Measurements from ENCODE around the gene PARM1.

PARM1 gene, protein sequence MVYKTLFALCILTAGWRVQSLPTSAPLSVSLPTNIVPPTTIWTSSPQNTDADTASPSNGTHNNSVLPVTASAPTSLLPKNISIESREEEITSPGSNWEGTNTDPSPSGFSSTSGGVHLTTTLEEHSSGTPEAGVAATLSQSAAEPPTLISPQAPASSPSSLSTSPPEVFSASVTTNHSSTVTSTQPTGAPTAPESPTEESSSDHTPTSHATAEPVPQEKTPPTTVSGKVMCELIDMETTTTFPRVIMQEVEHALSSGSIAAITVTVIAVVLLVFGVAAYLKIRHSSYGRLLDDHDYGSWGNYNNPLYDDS

DNA sequence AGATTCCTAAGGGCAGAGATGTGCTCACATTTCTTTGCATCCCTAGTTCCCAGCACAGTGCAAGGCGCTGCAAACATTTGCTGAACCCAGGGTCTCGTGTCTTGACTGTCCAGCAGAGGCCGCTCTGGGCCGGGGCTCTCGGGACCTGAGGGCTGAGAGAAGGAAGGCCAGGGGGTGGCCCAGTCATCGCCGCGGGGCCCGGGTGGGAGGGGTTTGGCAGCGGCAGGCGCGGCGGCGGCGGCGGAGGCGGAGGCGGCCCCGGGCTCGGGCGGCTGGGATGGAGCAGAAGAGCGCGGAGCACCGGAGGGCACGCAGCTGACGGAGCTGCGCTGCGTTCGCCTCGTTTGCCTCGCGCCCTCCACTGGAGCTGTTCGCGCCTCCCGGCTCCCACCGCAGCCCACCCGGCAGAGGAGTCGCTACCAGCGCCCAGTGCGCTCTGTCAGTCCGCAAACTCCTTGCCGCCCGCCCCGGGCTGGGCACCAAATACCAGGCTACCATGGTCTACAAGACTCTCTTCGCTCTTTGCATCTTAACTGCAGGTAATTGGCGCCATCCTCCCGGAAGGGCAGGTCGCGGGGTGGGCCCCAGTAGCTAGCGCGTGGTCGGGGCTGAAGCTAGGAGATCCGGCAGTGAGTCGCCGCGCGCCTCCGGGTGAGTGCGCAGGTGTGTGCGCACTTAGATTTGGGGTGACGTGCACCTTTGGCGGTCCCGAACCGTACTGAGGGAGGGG is at the start of gene PARM1:
TSS of gene PARM1 (plus strand) at position 285 of the 730 bp plus-strand sequence. CDS start at position 497, 212 bp downstream.
- peak; percentile 85 for DNase-seq (ENCODE audit: low spot score)
- in situ Hi-C loops (cut with MboI; ENCODE audit: low pct_unique_long_range_greater_than_20kb, low sequenced_read_pairs, unreplicated experiment), result no loop called here

GRCh38 chr4:74884266-74884665 is 48.6 kb upstream of the PARM1 start:
- in situ Hi-C loops (cut with MboI; ENCODE audit: low pct_unique_long_range_greater_than_20kb, low sequenced_read_pairs, unreplicated experiment), result no loop called here
- DNase-seq (ENCODE audit: low spot score), result no peak
- no peak for TF ChIP-seq CTCF (IDR thresholded peaks at IDR 0.05; ENCODE audit: extremely low read depth, insufficient read depth, missing control alignments)

More for the DNA sequence above, at the start of gene PARM1:
- TF ChIP-seq CTCF (IDR thresholded peaks at IDR 0.05; ENCODE audit: extremely low read depth, insufficient read depth, missing control alignments), result peak; percentile 85

DNA sequence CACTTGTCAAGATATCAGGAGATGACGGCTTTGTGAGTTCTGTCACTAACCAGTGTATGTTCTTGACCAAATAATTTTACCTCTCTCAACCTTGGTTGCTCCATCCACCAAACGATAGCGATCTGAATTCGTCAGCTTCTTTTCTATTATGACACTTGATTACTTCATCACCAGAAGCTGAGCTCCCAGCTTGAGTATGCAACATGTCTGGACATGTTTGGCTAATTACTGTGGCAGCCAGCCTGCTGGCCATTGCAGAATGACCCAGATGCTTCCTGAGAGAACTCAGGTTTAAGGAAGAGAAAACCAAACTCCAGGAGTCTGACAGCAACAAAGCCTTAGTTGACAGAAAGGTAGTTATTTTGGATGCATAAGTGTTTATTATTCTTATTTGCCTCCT is 46.4 kb upstream of the PARM1 start:
- in situ Hi-C loops (cut with MboI; ENCODE audit: low pct_unique_long_range_greater_than_20kb, low sequenced_read_pairs, unreplicated experiment), result no loop called here
- TF ChIP-seq CTCF (IDR thresholded peaks at IDR 0.05; ENCODE audit: extremely low read depth, insufficient read depth, missing control alignments), result no peak
- no peak for DNase-seq (ENCODE audit: low spot score)

- in situ Hi-C loops (cut with MboI; ENCODE audit: low pct_unique_long_range_greater_than_20kb, low sequenced_read_pairs, unreplicated experiment), result no loop called here
- no peak for DNase-seq (ENCODE audit: low spot score)
- TF ChIP-seq CTCF (IDR thresholded peaks at IDR 0.05; ENCODE audit: extremely low read depth, insufficient read depth, missing control alignments), result no peak
Observed at GRCh38 chr4:74890341-74890740, 42.6 kb upstream of the PARM1 start.

DNA sequence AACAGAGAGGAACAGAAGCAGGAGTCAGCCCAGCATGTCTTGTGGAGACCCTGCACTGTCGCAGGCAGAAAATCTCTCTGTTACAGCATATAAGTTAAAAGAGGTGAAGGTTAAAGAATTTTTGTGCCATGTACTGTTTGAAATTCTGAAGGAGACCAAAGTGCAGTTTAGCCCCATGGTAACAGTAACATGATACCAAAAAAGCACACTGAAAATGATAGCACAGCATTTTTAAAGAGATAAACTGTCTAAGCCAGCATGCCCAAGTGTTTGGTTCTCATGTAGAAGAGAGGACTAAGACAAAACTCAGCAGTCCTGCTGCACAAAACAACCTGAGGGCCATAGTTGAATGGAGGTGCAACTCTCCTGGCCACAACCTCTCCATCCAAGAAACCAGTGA is 41.9 kb upstream of the PARM1 start:
- DNase-seq (ENCODE audit: low spot score), result no peak
- in situ Hi-C loops (cut with MboI; ENCODE audit: low pct_unique_long_range_greater_than_20kb, low sequenced_read_pairs, unreplicated experiment), result no loop called here
- no peak for TF ChIP-seq CTCF (IDR thresholded peaks at IDR 0.05; ENCODE audit: extremely low read depth, insufficient read depth, missing control alignments)

DNA sequence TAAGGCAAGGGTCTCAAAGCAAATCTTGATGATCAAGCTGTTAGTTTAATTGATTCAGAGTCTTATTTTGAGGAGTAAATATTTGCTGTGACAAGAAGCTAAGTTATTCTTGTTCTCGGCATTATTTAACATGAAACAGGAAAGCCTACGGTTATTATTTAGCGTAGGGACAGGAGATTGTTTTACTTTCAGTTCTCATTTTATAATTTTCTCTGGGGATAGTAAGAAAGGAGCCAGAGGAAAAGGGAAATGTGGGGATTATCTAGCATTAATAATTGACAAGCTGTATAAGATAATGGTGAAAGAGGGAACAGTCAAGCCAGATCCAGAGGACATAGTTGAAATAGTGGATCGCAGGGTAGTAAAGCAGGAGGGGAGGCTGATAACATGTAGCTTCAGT is 39.7 kb upstream of the PARM1 start:
- no peak for DNase-seq (ENCODE audit: low spot score)
- no peak for TF ChIP-seq CTCF (IDR thresholded peaks at IDR 0.05; ENCODE audit: extremely low read depth, insufficient read depth, missing control alignments)
- in situ Hi-C loops (cut with MboI; ENCODE audit: low pct_unique_long_range_greater_than_20kb, low sequenced_read_pairs, unreplicated experiment), result no loop called here
